PC-3 (cell line): ENCODE data around the gene ZMAT3.

Experiments used
- CTCF ChIP-seq: fragments of 300-600 bp; sonication (generic); conservative IDR thresholded peaks from 2 replicates; pipeline ENCODE4 v1.5.1; 2017; ENCODE audit warnings: antibody characterized with exemption, low read depth, mild to moderate bottlenecking, low read length
- EZH2 ChIP-seq: fragments of 300-600 bp; sonication (generic); IDR thresholded peaks from one replicate; pipeline ENCODE4 v1.6.1; 2017; ENCODE audit warnings: antibody characterized with exemption, mild to moderate bottlenecking, low read length; ENCODE audit not compliant: unreplicated experiment

- TF ChIP-seq CTCF (no peak), EZH2 (no peak)
Observed at GRCh38 chr3:178982137-178982536, 89.5 kb downstream of the ZMAT3 start.
